Measurements from ENCODE around the gene LHX1.

GRCh38 chr17:36919407-36919968 is 17.8 kb upstream of the LHX1 start:
- no peak for TF ChIP-seq POLR2A (IDR thresholded peaks at IDR 0.05; ENCODE audit: low read depth, low read length)
- TF ChIP-seq CTCF (IDR thresholded peaks at IDR 0.05 in 2 of 3, conservative IDR thresholded peaks at IDR 0.05 in 1 of 3; ENCODE audit: control insufficient read depth in 2 of 3, extremely low read depth in 1 of 3, insufficient read depth in 1 of 3, low read depth in 3 of 3, low read length in 3 of 3): no peak
- no peak for TF ChIP-seq ZZZ3 (IDR thresholded peaks at IDR 0.05; ENCODE audit: control insufficient read depth, insufficient read length, low read depth)
- no peak for TF ChIP-seq ZBTB11 (CRISPR knock-in tag; IDR thresholded peaks at IDR 0.05)
- no peak for TF ChIP-seq RFX5 (IDR thresholded peaks at IDR 0.05; ENCODE audit: low read depth, low read length)
- TF ChIP-seq POU2F2 (IDR thresholded peaks at IDR 0.05; ENCODE audit: borderline replicate concordance, low read depth, low read length): no peak
- no peak for TF ChIP-seq CBX3 (IDR thresholded peaks at IDR 0.05; ENCODE audit: borderline replicate concordance, low read depth)

All from GM12878 (cell line).